Naive thymus-derived CD4-positive, alpha-beta T cell (primary cell): ENCODE results near the gene HNRNPU. TPM values are rescaled to one million over a fixed set of nuclear protein-coding genes. Genes with fewer than 3 reads are reported as not detected.

Source experiments
- ATAC-seq: fragments of 150-1000 bp; cut with Tn5 transposase; 2 replicates; pipeline ENCODE4 v1.10.0; 2021; ENCODE audit warnings: mild to moderate bottlenecking, moderate library complexity
- CTCF ChIA-PET: fragments of 350-600 bp; sonication (Branson Sonifier 250); formaldehyde crosslinking; loops from one replicate; lab custom pipeline; 2021; ENCODE audit warnings: antibody characterized with exemption; lab: Charles Lee
- POLR2A ChIA-PET: fragments of 350-600 bp; sonication (Branson Sonifier 250); formaldehyde crosslinking; loops from one replicate; lab custom pipeline; 2021; ENCODE audit warnings: antibody characterized with exemption, inconsistent platforms; lab: Charles Lee
- DNase-seq, 9 donors: peaks; one replicate each; pipeline versions ENCODE4 v3.0.0 to v3.0.0-alpha.2; 2020 to 2022; ENCODE audit warnings: mixed read lengths in 1 of 9
- H3K27ac ChIP-seq: one replicate; pipeline ENCODE4 v1.7.0; 2013; ENCODE audit warnings: mild to moderate bottlenecking, low read depth, low read length, moderate library complexity
- H3K27me3 ChIP-seq, 2 donors: one replicate each; pipeline ENCODE4 v1.7.0; 2013; ENCODE audit warnings: low read length in 2 of 2, mild to moderate bottlenecking in 2 of 2, moderate library complexity in 2 of 2; ENCODE audit not compliant: control insufficient read depth in 2 of 2, insufficient read depth in 2 of 2
- H3K36me3 ChIP-seq, 3 experiments: 1 replicate in 2 of 3; 2 replicates in 1 of 3; pipeline ENCODE4 v1.7.0; 2013; ENCODE audit warnings: low read length in 3 of 3, mild to moderate bottlenecking in 3 of 3, moderate library complexity in 1 of 3; ENCODE audit not compliant: insufficient read depth in 3 of 3, control insufficient read depth in 2 of 3
- H3K4me1 ChIP-seq, 2 donors: one replicate each; pipeline ENCODE4 v1.7.0; 2013; ENCODE audit warnings: low read length in 2 of 2, mild to moderate bottlenecking in 2 of 2, moderate library complexity in 1 of 2; ENCODE audit not compliant: control insufficient read depth in 2 of 2, insufficient read depth in 2 of 2
- H3K4me3 ChIP-seq: 2 replicates; pipeline ENCODE4 v1.7.0; 2013; ENCODE audit warnings: mild to moderate bottlenecking, low read length
- H3K9me3 ChIP-seq, 3 experiments: 1 replicate in 2 of 3; 2 replicates in 1 of 3; pipeline ENCODE4 v1.7.0; 2013; ENCODE audit warnings: low read length in 3 of 3; ENCODE audit not compliant: control insufficient read depth in 2 of 3
- H3K27ac Mint-ChIP-seq, 9 donors: one replicate each; pipeline ENCODE4 v1.8.0; 2020 to 2022; ENCODE audit warnings: mixed read lengths in 9 of 9, mild to moderate bottlenecking in 8 of 9, moderate library complexity in 5 of 9, inconsistent platforms in 2 of 9
- H3K27me3 Mint-ChIP-seq, 5 donors: one replicate each; pipeline ENCODE4 v1.8.0; 2021 to 2022; ENCODE audit warnings: mixed read lengths in 5 of 5, mild to moderate bottlenecking in 1 of 5
- H3K36me3 Mint-ChIP-seq, 5 donors: one replicate each; pipeline ENCODE4 v1.8.0; 2020 to 2022; ENCODE audit warnings: mixed read lengths in 5 of 5, mild to moderate bottlenecking in 3 of 5, inconsistent platforms in 1 of 5
- H3K4me1 Mint-ChIP-seq, 7 donors: one replicate each; pipeline ENCODE4 v1.8.0; 2020 to 2022; ENCODE audit warnings: mixed read lengths in 7 of 7, mild to moderate bottlenecking in 3 of 7, inconsistent platforms in 1 of 7
- H3K4me3 Mint-ChIP-seq, 10 donors: one replicate each; pipeline ENCODE4 v1.8.0; 2020 to 2022; ENCODE audit warnings: mild to moderate bottlenecking in 10 of 10, mixed read lengths in 10 of 10, moderate library complexity in 6 of 10, inconsistent platforms in 2 of 10
- H3K9me3 Mint-ChIP-seq, 11 donors: one replicate each; pipeline ENCODE4 v1.8.0; 2020 to 2022; ENCODE audit warnings: mixed read lengths in 11 of 11, mild to moderate bottlenecking in 4 of 11, inconsistent platforms in 1 of 11, moderate library complexity in 1 of 11
- intact Hi-C, 2 donors: fragments of 100-400 bp; cut with micrococcal nuclease; formaldehyde crosslinking; loops; one replicate each; pipeline ENCODE4 v1.15.1; 2023
- polyA plus RNA-seq, 2 donors: library from polyadenylated mRNA; unstranded; fragments of 300-500 nt; fragmentation: Illumina TruSeq; gene quantifications; one replicate each; pipeline ENCODE4 v1.2.3, GENCODE V29; 2021
- total RNA-seq, 6 experiments: library from RNA in 5 of 6; stranded (reverse) in 5 of 6; gene quantifications; 1 replicate in 5 of 6; 2 replicates in 1 of 6; pipeline ENCODE4 v1.2.3 and lab custom pipeline; 2021 to 2026

The HNRNPU gene
- total and polyA plus RNA-seq, 7 experiments from 2014 or later = 282 to 509 (median 428) TPM

GRCh38 chr1:244893836-244894235 lies 29.5 kb upstream of the HNRNPU start:
- intact Hi-C loops = no loop called here
- H3K27me3 Mint-ChIP-seq = no peaks in the 10 kb centered on the region
- no peak for DNase-seq
- Histone ChIP-seq H3K27ac (no peak overlapping the region), H3K36me3 (no peaks in the 10 kb centered on the region), H3K9me3 (no peaks in the 10 kb centered on the region), H3K27me3 (no peaks in the 10 kb centered on the region), H3K4me3 (no peak overlapping the region), H3K4me1 (no peaks in the 10 kb centered on the region)
- no peak overlapping the region for H3K27ac Mint-ChIP-seq
- H3K9me3 Mint-ChIP-seq = no peaks in the 10 kb centered on the region
- H3K4me3 Mint-ChIP-seq = no peak overlapping the region
- ChIA-PET POLR2A (interaction anchor here (0.7 kb wide), 1 partner anchor 75 kb away, joined by 3 read pairs; a partner anchor contains a TSS), CTCF (interaction anchor here (1.2 kb wide), 1 partner anchor 29 kb away, joined by 4 read pairs; no protein-coding TSS in a partner anchor)
- ATAC-seq = no peak
- peaks cover 0 to 7% (median 0%) of the 10 kb centered on the region in 7 donors for H3K4me1 Mint-ChIP-seq
- no peaks in the 10 kb centered on the region for H3K36me3 Mint-ChIP-seq

DNA sequence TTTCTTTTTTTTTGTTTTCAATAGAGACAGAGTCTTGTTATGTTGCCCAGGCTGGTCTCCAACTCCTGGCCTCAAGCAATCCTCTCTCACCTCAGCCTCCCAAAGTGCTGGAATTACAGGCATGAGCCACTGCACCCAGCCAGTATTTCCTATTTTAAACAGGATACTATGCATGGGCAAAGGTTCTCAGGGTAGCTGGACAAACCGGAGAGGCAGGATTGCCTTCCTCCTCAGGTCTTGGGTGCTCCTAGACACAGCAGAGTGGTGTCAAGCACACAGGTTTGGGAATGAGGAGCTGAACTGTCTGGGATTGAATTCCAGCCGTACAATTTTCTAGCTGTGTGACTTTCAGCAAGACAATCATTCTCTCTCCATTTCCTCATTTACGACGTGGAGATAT lies 22.9 kb upstream of the HNRNPU start:
- no peaks in the 10 kb centered on the region for H3K4me1 Mint-ChIP-seq
- Histone ChIP-seq H3K27ac (no peak overlapping the region), H3K27me3 (no peaks in the 10 kb centered on the region), H3K9me3 (no peaks in the 10 kb centered on the region), H3K36me3 (no peaks in the 10 kb centered on the region), H3K4me3 (no peak overlapping the region), H3K4me1 (no peaks in the 10 kb centered on the region)
- H3K36me3 Mint-ChIP-seq = peaks cover 0 to 4% (median 0%) of the 10 kb centered on the region in 5 donors
- no peak overlapping the region for H3K27ac Mint-ChIP-seq
- peaks cover 0 to 5% (median 0%) of the 10 kb centered on the region in 5 donors for H3K27me3 Mint-ChIP-seq
- no peak overlapping the region for H3K4me3 Mint-ChIP-seq
- H3K9me3 Mint-ChIP-seq = peaks cover 0 to 2% (median 0%) of the 10 kb centered on the region in 11 donors
- ChIA-PET CTCF (interaction anchor here (0.7 kb wide), 1 partner anchor 1069 kb away, joined by 7 read pairs; no protein-coding TSS in a partner anchor), POLR2A (interaction anchor here (0.7 kb wide), 1 partner anchor 49 kb away, joined by 5 read pairs; no protein-coding TSS in a partner anchor)
- ATAC-seq (no peak), DNase-seq (no peak)
- intact Hi-C loops = no loop called here

GRCh38 chr1:244881552-244882280 lies 17.4 kb upstream of the HNRNPU start:
- H3K9me3 ChIP-seq = no peaks in the 10 kb centered on the region
- H3K36me3 Mint-ChIP-seq = no peaks in the 10 kb centered on the region
- H3K4me1 Mint-ChIP-seq = peaks cover 0 to 1% (median 0%) of the 10 kb centered on the region in 7 donors
- no peaks in the 10 kb centered on the region for H3K9me3 Mint-ChIP-seq
- H3K4me3 ChIP-seq = no peak overlapping the region
- CTCF ChIA-PET = no interaction called here
- DNase-seq (no peak), ATAC-seq (no peak)
- intact Hi-C loops = no loop called here
- H3K36me3 ChIP-seq = no peaks in the 10 kb centered on the region
- no peak overlapping the region for H3K4me3 Mint-ChIP-seq
- H3K27me3 Mint-ChIP-seq = peaks cover 0 to 5% (median 0%) of the 10 kb centered on the region in 5 donors
- H3K4me1 ChIP-seq = no peaks in the 10 kb centered on the region
- H3K27me3 ChIP-seq = no peaks in the 10 kb centered on the region
- POLR2A ChIA-PET = interaction anchor here (1.0 kb wide), 1 partner anchor 88 kb away, joined by 3 read pairs; a partner anchor contains a TSS
- H3K27ac Mint-ChIP-seq = no peak overlapping the region
- H3K27ac ChIP-seq = no peak overlapping the region

GRCh38 chr1:244878681-244879080 lies 14.3 kb upstream of the HNRNPU start:
- H3K36me3 ChIP-seq = no peaks in the 10 kb centered on the region
- Mint-ChIP-seq H3K27ac (no peak overlapping the region), H3K4me3 (no peak overlapping the region), H3K9me3 (no peaks in the 10 kb centered on the region), H3K27me3 (no peaks in the 10 kb centered on the region), H3K36me3 (no peaks in the 10 kb centered on the region), H3K4me1 (peaks cover 0 to 1% (median 0%) of the 10 kb centered on the region in 7 donors)
- ChIA-PET CTCF (interaction anchor here (0.6 kb wide), 1 partner anchor 900 kb away, joined by 4 read pairs; no protein-coding TSS in a partner anchor), POLR2A (no interaction called here)
- H3K27ac ChIP-seq = no peak overlapping the region
- no peaks in the 10 kb centered on the region for H3K9me3 ChIP-seq
- ATAC-seq (no peak), DNase-seq (no peak)
- no peaks in the 10 kb centered on the region for H3K27me3 ChIP-seq
- intact Hi-C loops = no loop called here
- H3K4me1 ChIP-seq = no peaks in the 10 kb centered on the region
- no peak overlapping the region for H3K4me3 ChIP-seq

- no peaks in the 10 kb centered on the region for H3K9me3 Mint-ChIP-seq
- no peak overlapping the region for H3K4me3 Mint-ChIP-seq
- H3K4me1 ChIP-seq = no peaks in the 10 kb centered on the region
- peaks cover 0 to 1% (median 0%) of the 10 kb centered on the region in 7 donors for H3K4me1 Mint-ChIP-seq
- H3K27ac Mint-ChIP-seq = no peak overlapping the region
- no peaks in the 10 kb centered on the region for H3K36me3 ChIP-seq
- ATAC-seq (no peak), DNase-seq (no peak)
- CTCF ChIA-PET = no interaction called here
- no peak overlapping the region for H3K4me3 ChIP-seq
- no peaks in the 10 kb centered on the region for H3K36me3 Mint-ChIP-seq
- no peak overlapping the region for H3K27ac ChIP-seq
- intact Hi-C loops = no loop called here
- POLR2A ChIA-PET = interaction anchor here (0.8 to 1.0 kb wide), 2 partner anchors 41 to 42 kb away, joined by 3 read pairs; partner anchors contain the start of gene COX20
- H3K9me3 ChIP-seq = no peaks in the 10 kb centered on the region
- no peaks in the 10 kb centered on the region for H3K27me3 ChIP-seq
- H3K27me3 Mint-ChIP-seq = no peaks in the 10 kb centered on the region
These were observed 12.0 kb upstream of the HNRNPU start for GRCh38 chr1:244876228-244876910.

DNA sequence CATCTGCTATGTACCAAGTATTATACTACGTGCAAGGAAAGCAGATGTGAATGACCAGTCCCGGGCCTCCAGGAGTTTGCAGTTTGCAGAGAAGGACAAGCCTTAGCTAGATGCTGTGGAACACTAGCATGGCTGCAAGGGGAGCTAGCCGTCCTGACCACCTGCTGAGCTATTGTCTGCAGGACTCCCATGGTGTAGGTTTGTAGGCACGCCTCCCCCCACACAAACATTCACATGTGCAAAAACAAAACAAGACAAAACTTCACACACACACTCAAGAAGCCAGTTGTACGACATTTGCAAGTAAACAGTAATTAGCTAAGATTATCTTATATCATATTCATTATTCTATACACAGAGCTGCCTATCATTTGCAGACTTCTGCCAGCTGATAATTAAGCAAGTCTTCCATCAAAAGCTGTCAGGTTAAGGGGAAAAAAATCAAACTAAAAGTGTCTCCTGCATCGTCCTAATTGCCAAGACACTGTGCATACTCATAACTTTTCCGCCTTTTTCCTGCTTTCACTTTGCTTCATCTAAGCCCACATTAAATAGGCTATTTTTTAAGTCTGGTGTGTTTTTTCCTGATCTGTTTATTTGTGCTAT lies 10.7 kb upstream of the HNRNPU start:
- Mint-ChIP-seq H3K4me1 (peaks cover 0 to 1% (median 0%) of the 10 kb centered on the region in 7 donors), H3K27me3 (no peaks in the 10 kb centered on the region), H3K9me3 (peaks cover 0 to 1% (median 0%) of the 10 kb centered on the region in 11 donors), H3K36me3 (no peaks in the 10 kb centered on the region), H3K27ac (no peak overlapping the region), H3K4me3 (no peak overlapping the region)
- no peaks in the 10 kb centered on the region for H3K9me3 ChIP-seq
- ChIA-PET POLR2A (interaction anchor here (1.0 kb wide), 2 partner anchors 10 to 12 kb away, joined by 3 to 5 read pairs; no protein-coding TSS in a partner anchor), CTCF (interaction anchor here (0.7 to 1.2 kb wide), 2 partner anchors 167 to 1785 kb away, joined by 3 to 4 read pairs; no protein-coding TSS in a partner anchor)
- DNase-seq (no peak), ATAC-seq (no peak)
- H3K27me3 ChIP-seq = no peaks in the 10 kb centered on the region
- H3K36me3 ChIP-seq = no peaks in the 10 kb centered on the region
- no peak overlapping the region for H3K4me3 ChIP-seq
- intact Hi-C loops = no loop called here
- no peak overlapping the region for H3K27ac ChIP-seq
- no peaks in the 10 kb centered on the region for H3K4me1 ChIP-seq
